Gastrocnemius medialis (tissue), 4 donors: Measurements from ENCODE around the gene MYH10.

ENCODE experiments used
- CTCF ChIP-seq, 5 experiments: fragments of 450-650 bp in 3 of 5; fragments of 200-600 bp in 2 of 5; sonication (generic) in 2 of 5; IDR thresholded peaks in 4 of 5; conservative IDR thresholded peaks in 1 of 5; 1 replicate in 4 of 5; 2 replicates in 1 of 5; pipeline ENCODE4 v1.5.1; 2016 to 2019; ENCODE audit warnings: antibody characterized with exemption in 5 of 5, mild to moderate bottlenecking in 3 of 5, moderate library complexity in 3 of 5
- POLR2A ChIP-seq, 2 donors: fragments of 450-650 bp; IDR thresholded peaks; one replicate each; pipeline ENCODE4 v1.6.1; 2017; ENCODE audit warnings: antibody characterized with exemption in 2 of 2, mild to moderate bottlenecking in 2 of 2, moderate library complexity in 2 of 2

GRCh38 chr17:8614988-8615387 lies 15.5 kb downstream of the MYH10 start:
- no peak for TF ChIP-seq CTCF (IDR thresholded peaks at IDR 0.05 in 4 of 5, conservative IDR thresholded peaks at IDR 0.05 in 1 of 5)
- no peak for TF ChIP-seq POLR2A (IDR thresholded peaks at IDR 0.05)
